A549 (cell line): Measurements from ENCODE around the gene TTI1. TPM values are rescaled to one million over a fixed set of nuclear protein-coding genes. Genes with fewer than 3 reads are reported as not detected.

Experiments used
- ATAC-seq, 2 experiments: fragments of 200-7000 bp in 1 of 2; fragments of >200 bp in 1 of 2; cut with Nextera tagmentation in 1 of 2; cut with Tn5 transposase in 1 of 2; 3 replicates each; pipeline versions ENCODE4 v1.8.0 to v1.9.1; 2018 to 2020; ENCODE audit warnings: mild to moderate bottlenecking in 1 of 2, moderate library complexity in 1 of 2
- CTCF ChIA-PET: fragments of 300-600 bp; sonication (Branson Sonifier 250); formaldehyde crosslinking; extraction: SDS; loops from one replicate; lab custom pipeline; 2021; ENCODE audit warnings: antibody characterized with exemption, inconsistent platforms; lab: Yijun Ruan, JAX
- POLR2A ChIA-PET: fragments of 350-600 bp; formaldehyde crosslinking; extraction: SDS; loops from one replicate; lab custom pipeline; 2021; ENCODE audit warnings: antibody characterized with exemption, inconsistent platforms; lab: Yijun Ruan, JAX
- DNase-seq, 2 experiments: peaks; one replicate each; pipeline versions ENCODE4 v3.0.0 to v3.0.0-alpha.2; 2011 to 2016; ENCODE audit warnings: low read depth in 1 of 2, low spot score in 1 of 2
- FAIRE-seq: peaks from 2 replicates; lab custom pipeline; 2011; peaks lifted over from hg19 to GRCh38; lab: Jason Lieb, UNC
- H3K27ac ChIP-seq, 2 experiments: fragments of >200 bp; sonication (Bioruptor Twin); formaldehyde crosslinking; 3 replicates each; pipeline ENCODE4 v1.5.1; 2016 to 2017
- H3K4me1 ChIP-seq: fragments of >200 bp; sonication (Bioruptor Twin); formaldehyde crosslinking; 3 replicates; pipeline ENCODE4 v1.6.1; 2016
- H3K4me2 ChIP-seq: fragments of >200 bp; sonication (Bioruptor Twin); formaldehyde crosslinking; 3 replicates; pipeline ENCODE4 v1.6.1; 2016
- H3K4me3 ChIP-seq: fragments of >200 bp; sonication (Bioruptor Twin); formaldehyde crosslinking; 3 replicates; pipeline ENCODE4 v1.5.1; 2016
- H3K9me3 ChIP-seq: fragments of >200 bp; sonication (Bioruptor Twin); formaldehyde crosslinking; 3 replicates; pipeline ENCODE4 v1.6.1; 2016
- ATOH8 ChIP-seq: fragments of 250-450 bp; sonication (Bioruptor Pico); IDR thresholded peaks from 2 replicates; pipeline ENCODE4 v1.5.0; 2020; ENCODE audit warnings: low read depth, mild to moderate bottlenecking, moderate library complexity
- CTCF ChIP-seq: fragments of >200 bp; sonication (Bioruptor Twin); formaldehyde crosslinking; IDR thresholded peaks from 3 replicates; pipeline ENCODE4 v1.5.1; 2016
- EHF ChIP-seq: fragments of 250-450 bp; sonication (Bioruptor Pico); IDR thresholded peaks from 2 replicates; pipeline ENCODE4 v1.5.0; 2020; ENCODE audit warnings: mild to moderate bottlenecking
- ELK1 ChIP-seq: fragments of 150-350 bp; IDR thresholded peaks from 2 replicates; pipeline ENCODE4 v1.6.1; 2014; ENCODE audit warnings: low read depth, mild to moderate bottlenecking, low read length
- ESRRA ChIP-seq: fragments of 150-350 bp; IDR thresholded peaks from 2 replicates; pipeline ENCODE4 v1.6.1; 2014; ENCODE audit warnings: mild to moderate bottlenecking, low read length, borderline replicate concordance
- HES2 ChIP-seq: fragments of >200 bp; sonication (Bioruptor Twin); formaldehyde crosslinking; IDR thresholded peaks from 2 replicates; pipeline ENCODE4 v1.6.1; 2016
- HEYL ChIP-seq: fragments of 250-450 bp; sonication (Bioruptor Pico); IDR thresholded peaks from 2 replicates; pipeline ENCODE4 v1.8.0; 2021; ENCODE audit warnings: mild to moderate bottlenecking, moderate library complexity
- JUN ChIP-seq, 2 experiments: fragments of >200 bp; sonication (Bioruptor Twin); formaldehyde crosslinking; IDR thresholded peaks; 2 replicates in 1 of 2; 3 replicates in 1 of 2; pipeline ENCODE4 v1.6.1; 2016 to 2017
- MAFK ChIP-seq: fragments of 450-650 bp; IDR thresholded peaks from 2 replicates; pipeline ENCODE4 v1.6.1; 2014; ENCODE audit not compliant: partially characterized antibody
- MYC ChIP-seq: IDR thresholded peaks from 2 replicates; pipeline ENCODE4 v1.6.1; 2012; ENCODE audit warnings: mild to moderate bottlenecking, inconsistent platforms, low read length, improper control_type of control experiment, borderline replicate concordance
- NFE2L2 ChIP-seq: fragments of 150-350 bp; conservative IDR thresholded peaks from 2 replicates; pipeline ENCODE4 v1.6.1; 2014; ENCODE audit warnings: low read length
- NR3C1 ChIP-seq: fragments of >200 bp; sonication (Bioruptor Twin); formaldehyde crosslinking; IDR thresholded peaks from 3 replicates; pipeline ENCODE4 v1.6.1; 2017
- PBX3 ChIP-seq: IDR thresholded peaks from 2 replicates; pipeline ENCODE4 v1.6.1; 2012
- POLR2A ChIP-seq: IDR thresholded peaks from 2 replicates; pipeline ENCODE4 v1.6.1; 2012; ENCODE audit warnings: mild to moderate bottlenecking, low read length
- RAD21 ChIP-seq, 2 experiments: fragments of >200 bp in 1 of 2; sonication (Bioruptor Twin) in 1 of 2; formaldehyde crosslinking in 1 of 2; IDR thresholded peaks in 1 of 2; conservative IDR thresholded peaks in 1 of 2; 2 replicates in 1 of 2; 3 replicates in 1 of 2; pipeline ENCODE4 v1.6.1; 2012 to 2018; ENCODE audit warnings: inconsistent platforms in 1 of 2
- RARB ChIP-seq: fragments of 250-450 bp; sonication (Bioruptor Pico); IDR thresholded peaks from 2 replicates; pipeline ENCODE4 v1.8.0; 2021; ENCODE audit warnings: mild to moderate bottlenecking, moderate library complexity
- RNF2 ChIP-seq: fragments of 200-600 bp; sonication (generic); IDR thresholded peaks from 2 replicates; pipeline ENCODE4 v1.6.1; 2016; ENCODE audit warnings: low read depth, mild to moderate bottlenecking, antibody characterized with exemption, moderate library complexity, borderline replicate concordance
- SMC3 ChIP-seq: fragments of >200 bp; sonication (Bioruptor Twin); formaldehyde crosslinking; IDR thresholded peaks from 3 replicates; pipeline ENCODE4 v1.6.1; 2018; ENCODE audit warnings: inconsistent platforms
- TP53 ChIP-seq: fragments of 250-450 bp; sonication (Bioruptor Pico); IDR thresholded peaks from 2 replicates; pipeline ENCODE4 v1.5.0; 2021; ENCODE audit warnings: mild to moderate bottlenecking, moderate library complexity
- ZNF302 ChIP-seq: fragments of 250-450 bp; sonication (Bioruptor Pico); IDR thresholded peaks from 2 replicates; pipeline ENCODE4 v1.9.0; 2021; ENCODE audit warnings: inconsistent platforms, mild to moderate bottlenecking, moderate library complexity
- WGBS: methylation state at CpG from one replicate; pipeline ENCODE4 v1.1.6; 2017; ENCODE audit errors: missing lambda C conversion rate; 5-methylcytosine and 5-hydroxymethylcytosine counted together
- polyA plus RNA-seq, 4 experiments: library from polyadenylated mRNA; depleted of rRNA in 3 of 4; stranded (reverse); fragments of >200 nt; fragmentation: RNase III in 1 of 4; extraction: RNeasy Plus Mini Kit Qiagen cat#74134 plus additional on column Dnase treatment in 1 of 4; gene quantifications; 2 replicates in 3 of 4; 3 replicates in 1 of 4; pipeline ENCODE4 v1.2.3, GENCODE V29; 2011 to 2017

TTI1 gene
- polyA plus RNA-seq, 2 of the 4 experiments (the other 2 are of a cell fraction) = 20.6 to 27.9 TPM

- ATAC-seq (no peak), FAIRE-seq (no peak), DNase-seq (no peak)
- no peak overlapping the region for H3K27ac ChIP-seq
- H3K4me1 ChIP-seq = 0 out of 3 replicates have a peak, but pooled peaks cover 5% of the 10 kb centered on the region
- H3K9me3 ChIP-seq = peaks cover 11% of the 10 kb centered on the region; the same call in 2 of the 3 replicates
- H3K4me2 ChIP-seq = no peak overlapping the region
- ChIA-PET POLR2A (no interaction called here), CTCF (interaction anchor here (1.4 to 2.1 kb wide), 2 partner anchors 22 to 406 kb away, joined by 4 to 5 read pairs; no protein-coding TSS in a partner anchor)
- TF ChIP-seq JUN (IDR thresholded peaks at IDR 0.05) = no peak
- no peak for TF ChIP-seq CTCF
- TF ChIP-seq HES2 = no peak
- no peak for TF ChIP-seq EHF (CRISPR knock-in tag)
- TF ChIP-seq ELK1 = no peak
- TF ChIP-seq ESRRA = no peak
- no peak for TF ChIP-seq PBX3
- no peak overlapping the region for H3K4me3 ChIP-seq
Observed at GRCh38 chr20:37970856-37971245, 62.4 kb downstream of the TTI1 start.

- Histone ChIP-seq H3K4me3 (no peak overlapping the region), H3K27ac (no peak overlapping the region), H3K4me1 (0 out of 3 replicates have a peak, but pooled peaks cover 5% of the 10 kb centered on the region), H3K4me2 (no peak overlapping the region), H3K9me3 (peaks cover 12% of the 10 kb centered on the region; the same call in 2 of the 3 replicates)
- WGBS = 76% methylated on average over 7 of the region's 7 CpGs
- no peak for ATAC-seq
- no peak for FAIRE-seq
- DNase-seq = no peak
- ChIA-PET CTCF (interaction anchor here (1.4 to 2.1 kb wide), 2 partner anchors 23 to 406 kb away, joined by 4 to 5 read pairs; no protein-coding TSS in a partner anchor), POLR2A (no interaction called here)
- no peak for TF ChIP-seq MYC
- no peak for TF ChIP-seq RAD21 (conservative IDR thresholded peaks at IDR 0.05 in 1 of 2, IDR thresholded peaks at IDR 0.05 in 1 of 2)
- TF ChIP-seq NFE2L2 = no peak
- no peak for TF ChIP-seq HEYL (CRISPR knock-in tag)
- no peak for TF ChIP-seq POLR2A
- TF ChIP-seq ATOH8 (CRISPR knock-in tag) = no peak
- TF ChIP-seq TP53 (CRISPR knock-in tag) = no peak
- TF ChIP-seq RNF2 = no peak
- TF ChIP-seq NR3C1 = no peak
- TF ChIP-seq ZNF302 (CRISPR knock-in tag) = no peak
- no peak for TF ChIP-seq SMC3
- no peak for TF ChIP-seq ELK1
- TF ChIP-seq MAFK = no peak
- no peak for TF ChIP-seq RARB (CRISPR knock-in tag)
Observed at GRCh38 chr20:37969949-37970855, 63.1 kb downstream of the TTI1 start.
